HTERT RPE-1 (cell line): ENCODE data around the gene TIMM8A.
"Not testable (repeated sequence)": the region's sequence is repeated elsewhere in the genome, so short reads cannot be mapped to it uniquely, and the experiment has no call there.

Experiments used
- in situ Hi-C: fragments of 300-500 bp; cut with MboI; formaldehyde crosslinking; loops from 4 replicates; pipeline ENCODE4 v1.14.3; 2020; ENCODE audit warnings: low sequenced_read_pairs

Gene TIMM8A

DNA sequence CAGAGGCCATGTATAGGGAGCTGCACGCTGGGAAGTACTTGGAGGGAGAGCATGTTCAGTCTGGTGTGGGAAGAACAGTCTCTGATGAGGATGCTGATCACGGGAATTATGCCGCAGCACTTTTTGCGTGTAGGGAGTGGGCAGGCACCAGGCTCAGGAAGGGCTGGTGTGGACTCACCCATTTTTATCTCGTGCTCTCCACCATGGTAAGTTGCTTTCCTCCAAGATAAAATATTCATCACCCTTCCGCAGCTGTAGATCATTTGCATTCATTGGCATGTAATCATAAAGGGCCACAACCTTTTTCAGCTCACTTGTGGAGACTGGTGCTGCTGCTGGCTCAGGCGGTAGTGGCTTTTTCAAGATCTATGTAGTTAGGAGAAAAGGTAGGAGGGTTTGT, 11.8 kb upstream of the TIMM8A start:
- in situ Hi-C loops, result no loop called here

DNA sequence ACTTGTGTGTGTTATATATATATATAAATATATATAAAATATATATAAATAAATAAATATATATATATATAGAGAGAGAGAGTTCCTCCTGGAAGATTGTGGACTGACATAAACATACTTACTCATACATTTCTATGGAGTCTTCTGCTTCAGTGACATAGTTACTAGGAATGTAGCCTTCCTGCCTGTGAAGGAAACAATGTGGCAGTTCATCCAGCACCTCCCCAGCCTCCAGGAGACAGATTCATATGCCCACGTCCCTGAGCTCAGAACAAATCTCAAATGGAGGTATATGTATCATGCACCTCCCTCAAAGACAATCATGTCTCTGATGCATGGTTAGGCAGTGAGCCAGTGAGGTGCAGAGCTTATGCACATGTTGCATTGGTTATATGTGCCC, 11.4 kb upstream of the TIMM8A start:
- in situ Hi-C loops, result no loop called here

DNA sequence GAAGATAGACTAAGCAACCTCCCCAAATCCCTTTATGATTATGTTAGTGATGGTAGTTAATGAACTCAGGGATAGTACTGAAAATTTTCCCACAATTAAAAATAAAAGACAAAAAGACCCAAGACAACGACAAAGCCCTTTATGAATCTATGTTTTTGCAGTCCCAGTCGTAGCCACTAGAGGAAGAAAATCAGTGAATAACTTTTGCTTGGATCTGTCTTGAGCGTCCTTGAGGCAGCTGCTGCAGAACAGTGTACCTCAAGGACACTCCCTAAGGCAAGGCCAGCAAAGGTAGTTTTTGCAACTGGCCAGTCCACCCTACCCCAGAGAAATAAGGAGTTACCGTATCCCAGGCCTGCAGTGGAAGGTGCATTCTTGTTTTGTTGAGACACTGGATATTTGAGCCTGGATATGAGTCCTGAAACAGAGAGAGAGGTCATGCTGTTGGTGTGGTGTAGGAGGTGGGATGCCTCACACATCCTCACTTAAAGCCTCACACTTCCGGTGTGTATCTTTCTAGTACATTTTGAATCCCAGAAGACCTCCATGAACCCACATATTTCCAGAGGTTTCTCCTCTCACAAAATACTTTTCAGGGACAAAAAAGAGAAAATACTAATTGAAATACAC, 8.7 kb upstream of the TIMM8A start:
- in situ Hi-C loops, result no loop called here

DNA sequence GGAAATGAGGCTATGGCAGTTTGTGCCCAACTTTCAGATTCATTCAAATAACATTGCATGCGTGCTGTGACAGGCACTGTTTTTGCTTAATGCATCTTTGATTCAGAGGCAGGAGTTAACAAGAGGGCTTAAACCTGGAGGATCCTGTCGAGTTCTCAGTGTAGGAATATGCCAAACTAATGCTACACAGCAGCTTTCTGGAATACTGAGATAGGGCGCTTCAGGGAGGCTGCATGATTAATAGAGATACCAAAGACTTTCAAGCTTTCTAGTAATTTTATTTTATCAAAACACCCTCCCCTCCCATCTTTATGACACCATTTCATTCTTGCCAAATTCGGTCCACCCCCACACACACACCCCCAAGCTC, 636 bp upstream of the TIMM8A start:
- in situ Hi-C loops, result no loop called here

DNA sequence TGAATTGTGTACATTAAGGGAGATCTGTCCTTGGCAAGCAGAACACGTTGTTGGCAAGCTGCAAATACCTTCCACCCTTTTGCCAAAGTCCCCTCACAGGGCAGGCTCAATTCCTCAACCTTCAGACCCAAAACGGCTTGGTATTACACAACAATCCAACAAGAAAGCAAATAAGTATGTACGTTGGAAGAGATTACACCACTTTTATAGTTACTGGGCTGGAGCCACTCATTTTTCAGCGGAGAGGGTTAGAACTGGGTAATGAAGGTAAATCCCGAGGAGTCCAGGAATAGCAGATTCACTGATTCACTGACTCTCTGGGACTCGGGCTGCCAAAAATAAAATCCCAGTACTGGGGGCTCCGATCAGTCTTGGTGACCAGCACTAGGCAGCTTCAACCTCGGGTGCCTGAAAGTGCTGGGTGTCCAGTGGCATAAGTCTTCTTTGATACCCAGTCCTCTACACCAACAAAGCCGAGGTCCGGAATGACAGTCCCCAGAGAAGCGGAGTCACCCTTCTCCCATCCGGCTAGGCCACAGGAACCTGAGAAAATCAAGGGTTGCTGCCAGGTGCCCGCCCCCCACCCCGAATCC, 587 bp downstream of the TIMM8A start:
- in situ Hi-C loops, result no loop called here

DNA sequence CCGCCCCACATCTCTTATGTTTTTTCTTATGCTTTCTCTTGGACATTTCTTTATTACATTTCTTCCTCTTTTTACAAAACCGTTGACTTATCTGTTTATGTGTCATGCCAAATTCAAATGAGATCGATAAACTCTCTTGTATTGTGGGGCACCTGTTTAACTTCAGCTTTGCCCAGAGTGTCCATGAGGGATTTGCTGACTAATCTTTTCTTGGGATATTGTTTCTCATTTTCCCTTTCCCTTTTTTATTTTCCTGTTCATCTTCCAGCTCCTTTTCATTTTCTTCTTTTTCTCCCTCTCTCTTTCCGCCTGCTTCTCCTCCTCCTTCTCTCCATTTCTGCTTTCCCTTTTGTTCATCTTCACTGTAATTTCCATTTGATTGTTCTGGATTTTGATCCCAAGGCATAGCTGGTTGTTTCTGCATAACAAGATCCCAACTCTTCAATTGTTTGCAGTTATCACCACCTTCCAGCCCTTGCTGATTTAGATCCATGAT, 10.7 kb downstream of the TIMM8A start:
- in situ Hi-C loops, result no loop called here

DNA sequence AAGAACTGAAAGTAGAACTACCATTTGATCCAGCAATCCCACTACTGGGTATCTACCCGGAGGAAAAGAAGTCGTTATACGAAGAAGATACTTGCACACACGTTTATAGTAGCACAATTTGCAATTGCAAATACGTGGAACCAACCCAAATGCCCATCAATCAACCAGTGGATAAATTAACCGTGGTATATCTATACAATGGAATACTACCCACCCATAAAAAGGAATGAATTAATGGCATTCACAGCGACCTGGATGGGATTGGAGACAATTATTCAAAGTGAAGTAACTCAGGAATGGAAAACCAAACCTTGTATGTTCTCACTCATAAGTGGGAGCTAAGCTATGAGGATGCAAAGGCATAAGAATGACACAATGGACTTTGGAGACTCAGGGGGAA, 14.2 kb downstream of the TIMM8A start:
- in situ Hi-C loops, result not testable (repeated sequence)

DNA sequence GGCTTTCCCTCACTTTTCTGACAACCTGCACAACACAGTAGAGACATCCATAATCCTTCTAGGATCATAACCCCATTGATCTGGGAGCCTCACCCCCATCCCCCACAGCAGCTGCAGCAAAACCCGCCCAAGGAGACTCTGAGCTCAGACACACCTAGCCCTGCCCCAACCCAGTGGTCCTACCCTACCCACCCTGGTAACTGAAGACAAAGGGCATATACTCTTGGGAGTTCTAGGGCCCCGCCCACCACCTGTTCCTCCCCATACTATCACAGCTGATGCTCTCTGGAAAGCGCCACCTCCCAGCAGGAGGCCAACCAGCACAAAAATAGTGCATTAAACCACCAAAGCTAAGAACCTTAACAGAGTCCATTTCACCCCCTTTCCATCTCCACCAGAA, 21.9 kb downstream of the TIMM8A start:
- in situ Hi-C loops, result not testable (repeated sequence)

DNA sequence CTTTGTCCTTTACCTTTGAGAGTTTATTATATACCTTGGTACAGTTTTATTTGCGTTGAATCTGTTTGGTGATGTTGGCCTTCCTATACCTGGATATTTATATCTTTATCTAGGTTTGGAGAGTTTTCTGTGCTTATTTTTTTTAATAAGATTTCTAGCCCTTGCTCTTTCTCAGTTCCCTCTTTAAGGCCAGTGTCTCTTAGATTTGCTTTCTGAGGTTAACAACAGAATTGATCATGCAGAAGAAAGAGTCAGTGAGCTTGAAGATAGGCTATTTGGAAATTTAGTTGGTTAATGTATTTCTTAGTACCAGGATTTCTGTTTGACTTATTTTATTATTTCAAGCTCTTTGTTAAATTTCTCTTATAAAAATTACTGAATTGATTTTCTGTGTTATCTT, 44.8 kb downstream of the TIMM8A start:
- in situ Hi-C loops, result no loop called here
